NCI-H524 treated with DMSO at 0.1 percent for 48 hours (cell line): ENCODE measurements around the gene ENPP6.

Experiments
- DNase-seq: peaks from one replicate; lab custom pipeline; 2025; lab: John Stamatoyannopoulos, UW

ENPP6 gene

GRCh38 chr4:184190711-184191110 lies 27.0 kb downstream of the ENPP6 start:
- no peak for DNase-seq

GRCh38 chr4:184189966-184190365 lies 27.7 kb downstream of the ENPP6 start:
- DNase-seq = no peak

GRCh38 chr4:184188443-184189400 lies 29.0 kb downstream of the ENPP6 start:
- DNase-seq = no peak

- DNase-seq = no peak
These were observed 40.4 kb downstream of the ENPP6 start for GRCh38 chr4:184177271-184177670.

GRCh38 chr4:184174571-184175488 lies 42.8 kb downstream of the ENPP6 start:
- no peak for DNase-seq

GRCh38 chr4:184171011-184171410 lies 46.7 kb downstream of the ENPP6 start:
- DNase-seq = peak; percentile 45

GRCh38 chr4:184169225-184169867 lies 48.3 kb downstream of the ENPP6 start:
- DNase-seq = no peak

GRCh38 chr4:184168406-184169019 lies 49.2 kb downstream of the ENPP6 start:
- DNase-seq = no peak

- peak; percentile 72 for DNase-seq
These were observed 50.1 kb downstream of the ENPP6 start for GRCh38 chr4:184167576-184167975.

GRCh38 chr4:184166736-184167135 lies 50.9 kb downstream of the ENPP6 start:
- DNase-seq = no peak

- DNase-seq = no peak
These were observed 52.4 kb downstream of the ENPP6 start for GRCh38 chr4:184165291-184165690.

GRCh38 chr4:184163813-184164212 lies 53.9 kb downstream of the ENPP6 start:
- DNase-seq = peak; percentile 3

- no peak for DNase-seq
These were observed 55.1 kb downstream of the ENPP6 start for GRCh38 chr4:184162596-184162995.

- DNase-seq = no peak
These were observed 60.4 kb downstream of the ENPP6 start for GRCh38 chr4:184157322-184157721.

- no peak for DNase-seq
These were observed 61.3 kb downstream of the ENPP6 start for GRCh38 chr4:184156163-184156920.

- no peak for DNase-seq
These were observed 63.5 kb downstream of the ENPP6 start for GRCh38 chr4:184154199-184154598.

GRCh38 chr4:184153781-184154180 lies 63.9 kb downstream of the ENPP6 start:
- DNase-seq = no peak

- no peak for DNase-seq
These were observed 65.6 kb downstream of the ENPP6 start for GRCh38 chr4:184151988-184152485.

GRCh38 chr4:184150102-184150839 lies 67.4 kb downstream of the ENPP6 start:
- no peak for DNase-seq
